ENCODE data around the gene NXPE4. TPM values are rescaled to one million over a fixed set of nuclear protein-coding genes. Genes with fewer than 3 reads are reported as not detected.
"Not testable (repeated sequence)": the region's sequence is repeated elsewhere in the genome, so short reads cannot be mapped to it uniquely, and the experiment has no call there.

Gene NXPE4
- total and polyA plus RNA-seq, 9 donors, result 0.35 TPM; not detected in 8

GRCh38 chr11:114606003-114606801 is 10.6 kb upstream of the NXPE4 start:
- H3K27me3 ChIP-seq, result no peaks in the 10 kb centered on the region
- no peak for TF ChIP-seq POLR2A (IDR thresholded peaks at IDR 0.05)
- TF ChIP-seq CTCF (IDR thresholded peaks at IDR 0.05), result no peak
- TF ChIP-seq EP300 (IDR thresholded peaks at IDR 0.05), result no peak
- 90 to 95% (median 91%) methylated on average over 9 of the region's 9 CpGs for WGBS, 3 donors
- no peaks in the 10 kb centered on the region for H3K4me1 ChIP-seq (ENCODE audit: insufficient read depth)
- H3K4me3 ChIP-seq, result no peak overlapping the region
- no peaks in the 10 kb centered on the region for H3K36me3 ChIP-seq
- intact Hi-C loops (cut with DNase I), result no loop called here
- no peak overlapping the region for H3K27ac ChIP-seq
- peaks cover 0 to 7% of the 10 kb centered on the region in 2 donors for H3K9me3 ChIP-seq
- no peak for DNase-seq

- whole genome bisulfite sequencing, 3 donors, result 92 to 94% (median 93%) methylated on average over 10 of the region's 10 CpGs
Observed at GRCh38 chr11:114605370-114605769, 9.8 kb upstream of the NXPE4 start.

GRCh38 chr11:114604886-114605285 is 9.3 kb upstream of the NXPE4 start:
- TF ChIP-seq POLR2A (IDR thresholded peaks at IDR 0.05) (no peak), CTCF (IDR thresholded peaks at IDR 0.05) (no peak), EP300 (IDR thresholded peaks at IDR 0.05) (no peak)
- Histone ChIP-seq H3K27me3 (no peaks in the 10 kb centered on the region), H3K4me1 (ENCODE audit: insufficient read depth) (no peaks in the 10 kb centered on the region), H3K36me3 (no peaks in the 10 kb centered on the region), H3K27ac (no peak overlapping the region), H3K4me3 (no peak overlapping the region), H3K9me3 (peaks cover 0 to 4% of the 10 kb centered on the region in 2 donors)
- WGBS, 3 donors, result 81 to 86% (median 83%) methylated on average over 5 of the region's 5 CpGs
- no peak for DNase-seq
- intact Hi-C loops (cut with DNase I), result no loop called here

More at GRCh38 chr11:114605370-114605769, 9.8 kb upstream of the NXPE4 start:
- DNase-seq, result no peak
- Histone ChIP-seq H3K4me3 (no peak overlapping the region), H3K9me3 (peaks cover 0 to 4% of the 10 kb centered on the region in 2 donors), H3K27me3 (no peaks in the 10 kb centered on the region), H3K36me3 (no peaks in the 10 kb centered on the region), H3K4me1 (ENCODE audit: insufficient read depth) (no peaks in the 10 kb centered on the region), H3K27ac (no peak overlapping the region)
- intact Hi-C loops (cut with DNase I), result no loop called here
- TF ChIP-seq POLR2A (IDR thresholded peaks at IDR 0.05), result no peak
- no peak for TF ChIP-seq CTCF (IDR thresholded peaks at IDR 0.05)

GRCh38 chr11:114604179-114604813 is 8.7 kb upstream of the NXPE4 start:
- no peaks in the 10 kb centered on the region for H3K36me3 ChIP-seq
- TF ChIP-seq EP300 (IDR thresholded peaks at IDR 0.05) (no peak), CTCF (IDR thresholded peaks at IDR 0.05) (no peak), POLR2A (IDR thresholded peaks at IDR 0.05) (no peak)
- no peak overlapping the region for H3K27ac ChIP-seq
- no peak for DNase-seq
- 88 to 94% (median 90%) methylated on average over 13 of the region's 13 CpGs for WGBS, 3 donors
- intact Hi-C loops (cut with DNase I), result no loop called here
- H3K9me3 ChIP-seq, result peaks cover 0 to 4% of the 10 kb centered on the region in 2 donors
- no peaks in the 10 kb centered on the region for H3K27me3 ChIP-seq
- H3K4me3 ChIP-seq, result no peak overlapping the region
- H3K4me1 ChIP-seq (ENCODE audit: insufficient read depth), result no peaks in the 10 kb centered on the region

- H3K9me3 ChIP-seq; H3K27me3 ChIP-seq; H3K27ac ChIP-seq; intact Hi-C loops (cut with DNase I); H3K4me3 ChIP-seq; H3K4me1 ChIP-seq (ENCODE audit: insufficient read depth); DNase-seq; H3K36me3 ChIP-seq: not testable (repeated sequence)
- 91 to 92% (median 92%) methylated on average over 7 of the region's 7 CpGs for WGBS, 3 donors
Observed at GRCh38 chr11:114603151-114603550, 7.6 kb upstream of the NXPE4 start.

Measured in ovary (tissue), 9 donors.